Astrocyte (in vitro differentiated cells and primary cell): ENCODE data around the gene HMCES.

Experiments
- EZH2 ChIP-seq: IDR thresholded peaks from 2 replicates; pipeline ENCODE4 v1.6.1; 2012; ENCODE audit warnings: mild to moderate bottlenecking, low read length, inconsistent platforms; ENCODE audit not compliant: insufficient read depth
- TF ChIP-seq, protein P1 (sequence below): IDR thresholded peaks from 2 replicates; pipeline ENCODE4 v1.5.1; 2011; ENCODE audit warnings: low read depth, mild to moderate bottlenecking, inconsistent platforms, low read length, moderate library complexity; ENCODE audit not compliant: insufficient read depth

DNA sequence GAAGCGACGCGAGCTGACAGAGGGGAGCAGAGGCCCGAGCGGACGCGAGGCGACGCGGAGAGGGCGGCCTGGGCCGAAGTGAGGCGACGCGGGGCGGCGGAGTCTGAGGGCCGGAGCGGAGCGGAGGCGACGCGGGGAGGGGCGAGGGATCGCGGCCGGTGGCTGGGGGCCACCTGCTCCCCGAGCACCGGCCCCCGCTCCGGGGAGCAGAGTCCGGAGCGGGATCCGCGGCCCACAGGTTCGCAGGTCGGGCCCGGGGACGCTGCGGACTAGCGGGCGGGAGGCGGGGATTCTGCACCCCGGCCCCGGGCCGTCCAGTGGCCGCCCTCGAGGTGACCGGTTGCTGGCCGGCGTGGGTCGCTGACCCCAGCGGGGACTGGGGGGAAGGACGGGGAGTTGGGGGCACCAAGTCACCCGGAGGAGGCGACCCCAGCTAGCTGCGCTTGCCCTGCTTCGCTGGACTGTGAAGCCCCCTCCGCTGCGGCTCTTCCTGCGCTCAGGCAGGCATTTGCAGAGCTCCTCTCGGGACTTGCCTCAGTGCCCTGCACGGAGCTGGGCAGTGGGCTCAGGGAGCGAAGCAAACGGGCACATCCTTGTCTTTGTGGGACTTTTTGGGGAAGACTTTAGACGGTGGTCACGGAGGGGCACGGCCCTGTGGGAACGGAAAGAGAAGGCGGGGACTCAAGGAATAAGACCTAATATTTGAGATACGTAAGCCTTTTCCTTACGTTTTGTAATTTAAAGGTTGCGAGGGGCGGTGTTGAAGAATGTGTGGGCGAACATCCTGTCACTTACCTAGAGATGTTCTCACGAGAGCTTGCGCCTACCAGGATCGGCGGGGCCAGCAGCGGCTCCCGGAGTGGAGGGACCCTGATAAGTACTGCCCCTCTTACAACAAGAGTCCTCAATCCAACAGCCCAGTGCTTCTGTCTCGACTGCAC, 566 bp downstream of the HMCES start:
- TF ChIP-seq, protein P1, sequence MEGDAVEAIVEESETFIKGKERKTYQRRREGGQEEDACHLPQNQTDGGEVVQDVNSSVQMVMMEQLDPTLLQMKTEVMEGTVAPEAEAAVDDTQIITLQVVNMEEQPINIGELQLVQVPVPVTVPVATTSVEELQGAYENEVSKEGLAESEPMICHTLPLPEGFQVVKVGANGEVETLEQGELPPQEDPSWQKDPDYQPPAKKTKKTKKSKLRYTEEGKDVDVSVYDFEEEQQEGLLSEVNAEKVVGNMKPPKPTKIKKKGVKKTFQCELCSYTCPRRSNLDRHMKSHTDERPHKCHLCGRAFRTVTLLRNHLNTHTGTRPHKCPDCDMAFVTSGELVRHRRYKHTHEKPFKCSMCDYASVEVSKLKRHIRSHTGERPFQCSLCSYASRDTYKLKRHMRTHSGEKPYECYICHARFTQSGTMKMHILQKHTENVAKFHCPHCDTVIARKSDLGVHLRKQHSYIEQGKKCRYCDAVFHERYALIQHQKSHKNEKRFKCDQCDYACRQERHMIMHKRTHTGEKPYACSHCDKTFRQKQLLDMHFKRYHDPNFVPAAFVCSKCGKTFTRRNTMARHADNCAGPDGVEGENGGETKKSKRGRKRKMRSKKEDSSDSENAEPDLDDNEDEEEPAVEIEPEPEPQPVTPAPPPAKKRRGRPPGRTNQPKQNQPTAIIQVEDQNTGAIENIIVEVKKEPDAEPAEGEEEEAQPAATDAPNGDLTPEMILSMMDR, result no peak
- TF ChIP-seq EZH2, result no peak
